ENCODE data around the gene KIFAP3.

Gene KIFAP3

GRCh38 chr1:169970114-169970513 is 104.4 kb downstream of the KIFAP3 start:
- DNase-seq: no peak

- no peak for DNase-seq
These were observed 106.3 kb downstream of the KIFAP3 start for GRCh38 chr1:169968174-169968573.

GRCh38 chr1:169964206-169964605 is 110.3 kb downstream of the KIFAP3 start:
- DNase-seq: no peak

- no peak for DNase-seq
These were observed 114.8 kb downstream of the KIFAP3 start for GRCh38 chr1:169959686-169960085.

GRCh38 chr1:169958987-169959386 is 115.5 kb downstream of the KIFAP3 start:
- no peak for DNase-seq

- no peak for DNase-seq
These were observed 116.6 kb downstream of the KIFAP3 start for GRCh38 chr1:169957884-169958283.

GRCh38 chr1:169951108-169951507 is 123.4 kb downstream of the KIFAP3 start:
- DNase-seq: no peak

GRCh38 chr1:169949139-169949538 is 125.4 kb downstream of the KIFAP3 start:
- DNase-seq: no peak

- DNase-seq: no peak
These were observed 128.3 kb downstream of the KIFAP3 start for GRCh38 chr1:169946206-169946605.

GRCh38 chr1:169945181-169945580 is 129.3 kb downstream of the KIFAP3 start:
- DNase-seq: no peak

GRCh38 chr1:169944621-169945020 is 129.9 kb downstream of the KIFAP3 start:
- no peak for DNase-seq

- DNase-seq: no peak
These were observed 130.4 kb downstream of the KIFAP3 start for GRCh38 chr1:169943963-169944526.

- DNase-seq: no peak
These were observed 132.3 kb downstream of the KIFAP3 start for GRCh38 chr1:169941982-169942830.

GRCh38 chr1:169933984-169934725 is 140.3 kb downstream of the KIFAP3 start:
- DNase-seq: no peak

- no peak for DNase-seq
These were observed 142.7 kb downstream of the KIFAP3 start for GRCh38 chr1:169931795-169932231.

GRCh38 chr1:169929210-169929526 is 145.3 kb downstream of the KIFAP3 start:
- DNase-seq: no peak

- DNase-seq: peak; percentile 62
These were observed 145.9 kb downstream of the KIFAP3 start for GRCh38 chr1:169928438-169929209.

- DNase-seq: no peak
These were observed 148.7 kb downstream of the KIFAP3 start for GRCh38 chr1:169925505-169926482.

- no peak for DNase-seq
These were observed 149.7 kb downstream of the KIFAP3 start for GRCh38 chr1:169924829-169925228.

- DNase-seq: no peak
These were observed 150.4 kb downstream of the KIFAP3 start for GRCh38 chr1:169924063-169924462.

- no peak for DNase-seq
These were observed 153.4 kb downstream of the KIFAP3 start for GRCh38 chr1:169921080-169921479.

GRCh38 chr1:169918927-169919326 is 155.6 kb downstream of the KIFAP3 start:
- no peak for DNase-seq

Measured in hematopoietic multipotent progenitor cell treated with erythropoietin and hydrocortisone succinate and interleukin-3 and kit ligand, for 8 days (in vitro differentiated cells).